AG09309 (cell line): ENCODE results near the gene RAI1.

Experiments
- DNase-seq: peaks from one replicate; pipeline ENCODE4 v3.0.0-alpha.2; 2010; ENCODE audit warnings: low read depth
- H3K4me3 ChIP-seq: 2 replicates; pipeline ENCODE4 v1.5.1; 2011; ENCODE audit warnings: mild to moderate bottlenecking, low read depth, low read length, moderate library complexity; ENCODE audit not compliant: control insufficient read depth
- CTCF ChIP-seq: IDR thresholded peaks from 2 replicates; pipeline ENCODE4 v1.5.1; 2011; ENCODE audit warnings: mild to moderate bottlenecking, low read depth, low read length, inconsistent platforms; ENCODE audit not compliant: insufficient read depth, control insufficient read depth; ENCODE audit errors: missing control alignments

The RAI1 gene

GRCh38 chr17:17785407-17785806 lies 104.1 kb downstream of the RAI1 start:
- H3K4me3 ChIP-seq = no peak overlapping the region
- no peak for TF ChIP-seq CTCF
- no peak for DNase-seq

GRCh38 chr17:17786998-17787397 lies 105.7 kb downstream of the RAI1 start:
- TF ChIP-seq CTCF = no peak
- no peak overlapping the region for H3K4me3 ChIP-seq
- DNase-seq = no peak

GRCh38 chr17:17787568-17787967 lies 106.3 kb downstream of the RAI1 start:
- no peak for DNase-seq
- TF ChIP-seq CTCF = no peak
- no peak overlapping the region for H3K4me3 ChIP-seq

GRCh38 chr17:17788967-17789366 lies 107.7 kb downstream of the RAI1 start:
- no peak for DNase-seq
- TF ChIP-seq CTCF = no peak
- H3K4me3 ChIP-seq = no peak overlapping the region

- TF ChIP-seq CTCF = no peak
- H3K4me3 ChIP-seq = no peak overlapping the region
- no peak for DNase-seq
Measured at GRCh38 chr17:17789410-17789809, 108.2 kb downstream of the RAI1 start.

- DNase-seq = no peak
- no peak for TF ChIP-seq CTCF
- no peak overlapping the region for H3K4me3 ChIP-seq
Measured at GRCh38 chr17:17789828-17790636, 108.8 kb downstream of the RAI1 start.
